Activated CD4-positive, alpha-beta T cell treated with anti-CD3 and anti-CD28 coated beads, Interleukin-2, amount 50 U/mL, for 48 hours (primary cell): ENCODE data around the gene ZNF333.

Source experiments
- DNase-seq, 2 experiments: peaks; one replicate each; pipeline ENCODE4 v3.0.0-alpha.2; 2020

The ZNF333 gene

GRCh38 chr19:14689598-14690503, at the start of gene ZNF333:
TSS of gene ZNF333 (plus strand) at chr19:14690048. CDS start at chr19:14693492, 3,444 bp downstream.
- DNase-seq = peak; percentile 100

- DNase-seq = no peak
These were observed 41.3 kb upstream of the ZNF333 start for GRCh38 chr19:14648506-14648905.

GRCh38 chr19:14649020-14649419, 40.8 kb upstream of the ZNF333 start:
- DNase-seq = no peak

- no peak for DNase-seq
These were observed 39.7 kb upstream of the ZNF333 start for GRCh38 chr19:14650161-14650560.

GRCh38 chr19:14654786-14655560, 34.9 kb upstream of the ZNF333 start:
- DNase-seq = no peak

- DNase-seq = no peak
These were observed 34.1 kb upstream of the ZNF333 start for GRCh38 chr19:14655726-14656125.

- DNase-seq = no peak
These were observed 29.9 kb upstream of the ZNF333 start for GRCh38 chr19:14659874-14660489.

GRCh38 chr19:14661372-14661924, 28.4 kb upstream of the ZNF333 start:
- no peak for DNase-seq

- DNase-seq = no peak
These were observed 19.9 kb upstream of the ZNF333 start for GRCh38 chr19:14669940-14670339.

- DNase-seq = no peak
These were observed 19.4 kb upstream of the ZNF333 start for GRCh38 chr19:14670408-14670807.

- DNase-seq = no peak
These were observed 17.5 kb upstream of the ZNF333 start for GRCh38 chr19:14672188-14672872.

- no peak for DNase-seq
These were observed 16.8 kb upstream of the ZNF333 start for GRCh38 chr19:14673088-14673487.

- DNase-seq = no peak
These were observed 15.1 kb upstream of the ZNF333 start, which contains the start of gene ADGRE3 for GRCh38 chr19:14674764-14675163. TSS of gene ADGRE3 (minus strand) at chr19:14674844. CDS start at chr19:14674770, 74 bp downstream.

GRCh38 chr19:14676762-14677161, 13.1 kb upstream of the ZNF333 start:
- DNase-seq = no peak

GRCh38 chr19:14677464-14677863, 12.4 kb upstream of the ZNF333 start:
- DNase-seq = peak in 1 of 2 experiments; percentile 20

- no peak for DNase-seq
These were observed 11.6 kb upstream of the ZNF333 start for GRCh38 chr19:14678199-14678598.

- no peak for DNase-seq
These were observed 7.8 kb upstream of the ZNF333 start for GRCh38 chr19:14682084-14682483.

- peak in 1 of 2 experiments; percentile 6 for DNase-seq
These were observed 6.4 kb upstream of the ZNF333 start for GRCh38 chr19:14683439-14683838.

- DNase-seq = peak; percentile 32 to 55
These were observed 3.4 kb upstream of the ZNF333 start for GRCh38 chr19:14686411-14686810.

- DNase-seq = no peak
These were observed 4.9 kb downstream of the ZNF333 start for GRCh38 chr19:14694641-14695266.

- no peak for DNase-seq
These were observed 5.6 kb downstream of the ZNF333 start for GRCh38 chr19:14695471-14695870.

GRCh38 chr19:14699641-14700040, 9.8 kb downstream of the ZNF333 start:
- no peak for DNase-seq
